Measurements from ENCODE around the gene HCFC1R1. TPM values are rescaled to one million over a fixed set of nuclear protein-coding genes. Genes with fewer than 3 reads are reported as not detected.
A peak's percentile ranks its signal among the peaks of the same experiment; 100 is the strongest.

The HCFC1R1 gene
- total and polyA plus RNA-seq, 2 experiments from 2014 or later: 50.8 to 109 TPM

DNA sequence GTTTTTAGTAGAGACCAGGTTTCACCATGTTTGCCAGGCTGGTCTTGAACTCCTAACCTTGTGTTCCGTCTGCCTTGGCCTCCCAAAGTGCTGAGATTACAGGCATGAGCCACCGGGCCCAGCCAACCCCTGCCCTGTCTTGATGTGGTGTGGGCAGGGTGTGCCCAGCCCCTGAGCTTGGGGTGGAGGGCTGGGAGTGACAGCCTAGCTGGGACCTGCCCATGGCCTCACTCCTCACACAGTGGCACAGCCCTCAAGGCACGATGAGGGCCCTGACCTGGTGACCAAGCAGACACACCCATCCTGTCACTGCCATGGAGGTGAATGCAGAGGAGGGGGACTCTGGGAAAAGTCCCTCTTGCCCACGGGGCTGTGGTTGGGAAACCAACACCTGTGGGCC is 44.7 kb upstream of the HCFC1R1 start:
- Histone ChIP-seq H3K36me3 (no peaks in the 10 kb centered on the region), H3K9me3 (ENCODE audit: low read depth) (no peaks in the 10 kb centered on the region), H3K4me3 (no peak overlapping the region), H3K27me3 (no peaks in the 10 kb centered on the region), H3K27ac (no peak overlapping the region), H3K4me1 (ENCODE audit: low read depth) (no peaks in the 10 kb centered on the region)
- no peak for DNase-seq (ENCODE audit: low read depth in 1 of 2, low spot score in 1 of 2)
- TF ChIP-seq, protein P1, sequence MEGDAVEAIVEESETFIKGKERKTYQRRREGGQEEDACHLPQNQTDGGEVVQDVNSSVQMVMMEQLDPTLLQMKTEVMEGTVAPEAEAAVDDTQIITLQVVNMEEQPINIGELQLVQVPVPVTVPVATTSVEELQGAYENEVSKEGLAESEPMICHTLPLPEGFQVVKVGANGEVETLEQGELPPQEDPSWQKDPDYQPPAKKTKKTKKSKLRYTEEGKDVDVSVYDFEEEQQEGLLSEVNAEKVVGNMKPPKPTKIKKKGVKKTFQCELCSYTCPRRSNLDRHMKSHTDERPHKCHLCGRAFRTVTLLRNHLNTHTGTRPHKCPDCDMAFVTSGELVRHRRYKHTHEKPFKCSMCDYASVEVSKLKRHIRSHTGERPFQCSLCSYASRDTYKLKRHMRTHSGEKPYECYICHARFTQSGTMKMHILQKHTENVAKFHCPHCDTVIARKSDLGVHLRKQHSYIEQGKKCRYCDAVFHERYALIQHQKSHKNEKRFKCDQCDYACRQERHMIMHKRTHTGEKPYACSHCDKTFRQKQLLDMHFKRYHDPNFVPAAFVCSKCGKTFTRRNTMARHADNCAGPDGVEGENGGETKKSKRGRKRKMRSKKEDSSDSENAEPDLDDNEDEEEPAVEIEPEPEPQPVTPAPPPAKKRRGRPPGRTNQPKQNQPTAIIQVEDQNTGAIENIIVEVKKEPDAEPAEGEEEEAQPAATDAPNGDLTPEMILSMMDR (IDR thresholded peaks at IDR 0.05; ENCODE audit: low read depth, low read length): no peak

DNA sequence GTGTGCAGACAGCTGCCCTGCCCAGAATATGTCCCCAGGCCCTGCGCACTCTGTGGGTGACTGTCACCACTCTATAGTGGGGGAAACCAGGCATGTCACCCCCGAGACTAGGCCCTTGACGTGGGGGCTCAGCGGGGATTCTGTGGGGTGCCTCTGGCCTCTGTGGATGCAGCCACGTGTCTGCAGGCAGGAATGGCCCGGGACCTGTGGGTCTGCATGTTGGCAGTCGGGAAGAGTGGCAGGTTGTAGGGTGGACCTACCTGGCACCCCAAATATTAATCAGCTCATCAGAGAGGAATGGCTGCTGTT is 42.7 kb upstream of the HCFC1R1 start:
- no peak for DNase-seq (ENCODE audit: low read depth in 1 of 2, low spot score in 1 of 2)
- Histone ChIP-seq H3K9me3 (ENCODE audit: low read depth) (no peaks in the 10 kb centered on the region), H3K4me1 (ENCODE audit: low read depth) (no peaks in the 10 kb centered on the region), H3K27me3 (no peaks in the 10 kb centered on the region), H3K36me3 (no peaks in the 10 kb centered on the region), H3K4me3 (no peak overlapping the region), H3K27ac (no peak overlapping the region)
- TF ChIP-seq, protein P1 (IDR thresholded peaks at IDR 0.05; ENCODE audit: low read depth, low read length): no peak

DNA sequence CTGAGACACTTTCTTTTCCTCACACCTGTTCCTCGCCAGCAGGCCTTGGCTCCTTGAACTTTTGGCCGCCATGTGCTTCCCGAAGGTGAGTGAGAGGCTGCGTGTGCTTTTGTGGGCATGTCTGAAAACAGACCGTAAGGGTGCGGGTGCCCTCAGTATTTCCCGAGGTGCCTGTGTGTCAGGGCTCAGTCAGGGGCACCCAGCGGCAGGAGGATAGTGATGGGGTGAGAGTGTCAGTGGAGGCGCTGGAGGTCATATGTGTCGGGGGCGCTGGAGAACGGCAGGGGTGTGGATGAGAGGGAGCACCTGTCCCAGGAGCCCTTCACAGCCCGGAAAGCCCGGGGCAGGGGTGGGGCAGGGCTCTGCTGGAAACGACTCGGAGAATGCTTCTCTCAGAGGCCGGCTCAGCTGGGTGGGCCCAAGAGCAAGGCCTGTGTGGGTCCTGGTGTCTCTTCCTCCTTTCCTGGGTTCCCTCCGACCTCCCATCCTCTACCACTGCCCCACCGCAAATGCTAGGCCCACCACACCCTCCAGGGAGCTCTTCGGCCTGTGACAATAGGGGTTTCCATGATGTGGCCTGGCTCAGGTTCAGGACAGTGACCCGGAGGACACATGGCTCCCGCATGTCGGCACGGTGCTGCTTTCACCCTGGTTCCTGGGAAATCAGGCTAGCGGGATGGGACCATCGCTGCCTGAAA is 42.1 kb upstream of the HCFC1R1 start:
- H3K27ac ChIP-seq: no peak overlapping the region
- no peaks in the 10 kb centered on the region for H3K4me1 ChIP-seq (ENCODE audit: low read depth)
- DNase-seq (ENCODE audit: low read depth in 1 of 2, low spot score in 1 of 2): no peak
- H3K9me3 ChIP-seq (ENCODE audit: low read depth): no peaks in the 10 kb centered on the region
- H3K4me3 ChIP-seq: no peak overlapping the region
- no peaks in the 10 kb centered on the region for H3K27me3 ChIP-seq
- TF ChIP-seq, protein P1 (IDR thresholded peaks at IDR 0.05; ENCODE audit: low read depth, low read length): no peak
- H3K36me3 ChIP-seq: no peaks in the 10 kb centered on the region

DNA sequence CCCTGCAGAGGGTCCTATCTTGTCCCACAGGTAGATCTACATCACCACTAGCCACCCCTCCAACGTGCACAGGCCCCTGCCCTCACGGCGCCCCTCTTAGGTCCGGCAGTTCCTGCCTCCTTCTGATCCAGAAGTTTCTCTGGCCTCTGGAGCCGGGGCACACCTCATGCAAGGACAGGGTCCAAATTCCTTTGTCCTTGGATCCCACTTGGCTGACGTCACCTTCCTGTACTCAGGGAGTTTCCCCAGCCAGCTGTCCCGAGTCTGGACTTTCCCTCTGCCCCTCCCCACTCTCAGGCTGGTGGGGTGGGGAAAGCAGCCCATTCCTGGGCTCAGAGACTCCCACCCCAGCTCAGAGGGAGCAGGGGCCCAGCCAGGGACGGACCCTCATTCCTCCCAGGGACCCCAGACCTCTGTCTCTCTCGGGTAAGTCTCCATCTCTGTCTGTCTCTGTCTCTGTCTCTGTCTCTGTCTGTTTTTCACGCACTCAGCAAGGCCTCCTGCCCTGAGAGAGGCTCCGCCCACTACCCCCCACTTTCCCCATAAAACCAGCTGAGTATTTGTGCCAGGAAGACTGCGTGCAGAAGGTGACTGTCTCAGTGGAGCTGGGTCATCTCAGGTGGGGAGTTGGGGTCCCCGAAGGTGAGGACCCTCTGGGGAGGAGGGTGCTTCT is 41.5 kb upstream of the HCFC1R1 start, which contains the start of gene IL32:
Gene IL32, plus strand, starts transcription at position 572 of the 673 bp plus-strand sequence. CDS start 172 bp downstream, outside the sequence.
- TF ChIP-seq, protein P1 (IDR thresholded peaks at IDR 0.05; ENCODE audit: low read depth, low read length): no peak
- H3K9me3 ChIP-seq (ENCODE audit: low read depth): no peaks in the 10 kb centered on the region
- H3K4me3 ChIP-seq: no peak within 1 kb of the TSS
- no peaks in the 10 kb centered on the region for H3K27me3 ChIP-seq
- no peaks in the 10 kb centered on the region for H3K36me3 ChIP-seq
- DNase-seq (ENCODE audit: low read depth in 1 of 2, low spot score in 1 of 2): peak in 1 of 2 donors; percentile 82
- no peak within 1 kb of the TSS for H3K27ac ChIP-seq
- no peaks in the 10 kb centered on the region for H3K4me1 ChIP-seq (ENCODE audit: low read depth)

DNA sequence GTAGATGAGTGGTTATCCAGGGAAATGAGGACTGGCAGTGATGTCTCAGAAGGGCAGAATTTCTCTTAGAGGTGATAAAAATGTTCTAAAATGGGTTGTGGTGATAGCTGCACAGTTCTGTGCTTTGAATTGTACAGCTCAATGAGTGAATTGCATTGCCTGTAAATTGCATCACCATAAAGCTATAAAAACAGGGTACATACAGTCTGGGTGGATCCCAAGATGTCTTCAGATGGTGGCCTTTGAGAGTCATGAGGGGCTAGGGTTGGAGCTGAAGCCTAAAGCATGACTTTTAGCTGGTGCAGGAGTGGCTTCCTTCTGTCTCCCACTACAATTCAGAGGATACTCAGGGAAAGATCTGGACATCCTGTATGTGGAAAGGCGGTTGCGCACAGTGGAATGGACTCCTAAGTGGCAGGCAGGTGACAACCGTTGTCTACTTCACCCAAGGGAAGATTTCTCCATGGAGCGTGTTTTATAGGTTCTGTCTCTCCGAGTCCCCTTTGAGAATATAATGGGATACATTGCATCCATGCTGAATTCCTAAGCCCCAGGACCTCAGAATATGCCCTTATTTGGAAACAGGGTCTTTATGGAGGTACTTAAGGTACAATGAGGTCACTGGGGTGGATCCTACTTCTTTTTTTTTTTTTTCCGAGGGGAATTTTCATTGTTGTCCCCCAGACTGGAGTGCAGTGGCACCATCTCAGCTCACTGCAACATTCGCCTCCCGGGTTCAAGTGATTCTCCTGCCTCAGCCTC is 40.1 kb upstream of the HCFC1R1 start:
- Histone ChIP-seq H3K9me3 (ENCODE audit: low read depth) (no peaks in the 10 kb centered on the region), H3K27ac (no peak overlapping the region), H3K4me3 (no peak overlapping the region), H3K36me3 (no peaks in the 10 kb centered on the region), H3K27me3 (no peaks in the 10 kb centered on the region), H3K4me1 (ENCODE audit: low read depth) (no peaks in the 10 kb centered on the region)
- TF ChIP-seq, protein P1 (IDR thresholded peaks at IDR 0.05; ENCODE audit: low read depth, low read length): no peak
- no peak for DNase-seq (ENCODE audit: low read depth in 1 of 2, low spot score in 1 of 2)
